Activated CD4-positive, alpha-beta T cell treated with anti-CD3 and anti-CD28 coated beads for 24 hours (primary cell): ENCODE measurements around the gene MTOR.

Source experiments
- DNase-seq, 2 donors: peaks; one replicate each; pipeline ENCODE4 v3.0.0-alpha.2; 2020; ENCODE audit warnings: low read depth in 2 of 2

Gene MTOR

DNA sequence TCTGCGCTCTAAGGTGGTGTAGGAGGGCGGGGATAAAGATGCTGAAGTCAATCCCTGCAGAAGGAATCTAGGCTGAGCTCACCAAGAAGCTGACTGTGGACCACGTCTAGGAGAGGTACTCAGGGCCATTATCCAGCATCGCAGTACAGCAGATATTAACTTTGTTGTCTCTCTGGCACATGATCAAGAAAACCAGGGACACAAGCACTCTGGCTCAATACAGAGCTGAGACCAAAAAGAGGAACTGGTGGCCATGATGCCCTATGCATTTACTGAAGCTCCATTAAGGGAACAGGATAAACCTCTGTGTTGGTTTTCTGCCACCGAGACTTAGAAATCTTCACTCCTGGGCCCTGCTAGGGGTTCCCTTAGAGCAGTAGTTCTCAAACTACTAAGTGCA lies 111.2 kb downstream of the MTOR start:
- no peak for DNase-seq

GRCh38 chr1:11150326-11150725 lies 112.0 kb downstream of the MTOR start:
- no peak for DNase-seq

DNA sequence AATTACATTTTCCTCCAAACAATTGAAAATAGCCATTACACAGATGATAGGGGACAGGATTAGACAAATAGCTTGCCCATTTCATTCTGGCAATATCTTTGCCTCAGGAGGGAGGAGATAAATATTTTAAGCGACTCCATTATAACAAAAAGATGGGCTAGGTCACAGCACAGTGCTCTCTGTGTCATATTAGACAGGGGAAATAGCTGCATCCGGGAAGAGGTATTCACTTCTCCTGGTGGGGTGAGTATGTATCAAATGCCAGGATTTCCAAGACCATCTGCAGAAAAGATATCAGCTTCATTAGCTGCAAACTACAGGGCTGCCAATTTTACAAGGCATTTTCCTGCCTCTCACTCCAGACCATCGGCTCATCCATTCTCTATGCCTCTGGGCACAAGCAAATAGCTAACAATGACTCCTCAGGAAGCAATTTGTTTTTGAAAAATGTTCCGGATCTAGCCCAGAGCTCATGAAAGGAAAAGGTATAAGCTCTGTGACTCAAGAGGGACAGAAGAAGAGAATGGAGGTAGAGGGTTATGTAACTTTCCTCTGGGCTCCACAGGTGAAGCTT lies 115.1 kb downstream of the MTOR start:
- no peak for DNase-seq

GRCh38 chr1:11145741-11146140 lies 116.6 kb downstream of the MTOR start:
- DNase-seq = no peak

GRCh38 chr1:11144570-11145256 lies 117.6 kb downstream of the MTOR start:
- no peak for DNase-seq

- no peak for DNase-seq
Measured at GRCh38 chr1:11143907-11144306, 118.4 kb downstream of the MTOR start.

GRCh38 chr1:11143401-11143800 lies 119.0 kb downstream of the MTOR start:
- no peak for DNase-seq

DNA sequence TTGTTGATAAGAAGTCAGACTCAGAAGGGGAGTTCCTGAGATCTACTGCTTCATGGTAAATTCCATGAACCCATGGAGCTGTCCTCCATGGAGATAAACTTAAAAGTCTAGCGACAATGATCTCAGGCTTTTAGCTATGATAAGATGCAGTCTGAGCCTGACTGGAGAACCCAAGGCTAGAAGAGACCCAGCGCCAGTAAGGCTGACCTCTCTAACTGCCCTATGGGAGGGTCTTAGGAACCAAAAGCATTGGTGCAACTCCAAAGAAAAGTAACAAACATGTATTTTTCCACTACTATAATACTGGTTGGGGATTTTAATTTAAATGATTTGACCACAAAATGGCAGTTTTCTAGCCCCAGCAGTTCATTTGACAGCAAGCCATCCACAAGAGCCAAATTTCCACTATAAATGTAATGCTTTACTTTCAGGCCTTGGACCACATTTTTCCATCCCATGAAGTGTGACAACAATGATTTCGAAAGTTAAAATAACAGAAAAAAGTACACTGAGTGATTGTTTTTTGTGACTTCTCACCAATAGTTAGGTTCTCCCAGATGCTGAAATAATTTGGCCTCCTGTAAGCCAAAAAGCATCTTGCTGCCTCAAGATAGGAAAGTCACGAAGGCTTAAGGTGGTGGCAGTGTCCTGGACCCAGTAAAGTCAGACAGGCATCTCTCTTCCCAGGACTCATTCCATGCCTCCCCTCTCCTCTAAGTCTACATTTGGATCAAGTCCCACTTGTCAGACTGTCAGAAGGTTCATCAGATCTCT lies 119.5 kb downstream of the MTOR start:
- no peak for DNase-seq

- no peak for DNase-seq
Measured at GRCh38 chr1:11138952-11139351, 123.4 kb downstream of the MTOR start.

DNA sequence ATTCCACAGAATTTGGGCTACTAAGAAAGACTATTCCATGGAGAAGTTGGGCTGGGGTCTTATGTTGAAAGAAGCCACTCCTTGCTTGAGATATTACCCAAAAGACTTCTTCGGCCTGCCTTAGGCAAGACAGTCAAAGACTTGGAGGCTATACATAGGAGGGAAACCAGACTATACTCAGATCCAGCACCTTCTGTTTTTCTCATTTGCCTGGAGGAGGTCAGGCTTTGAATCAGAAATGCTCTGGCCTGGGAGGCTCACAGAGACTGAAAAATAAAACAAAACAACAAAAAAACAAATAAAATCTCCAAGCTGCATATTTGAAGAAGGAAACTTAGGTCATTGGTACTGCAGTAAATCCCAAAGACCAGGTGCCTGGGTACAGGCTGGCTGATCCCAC lies 124.3 kb downstream of the MTOR start:
- no peak for DNase-seq

- DNase-seq = no peak
Measured at GRCh38 chr1:11134898-11135266, 127.5 kb downstream of the MTOR start.

- DNase-seq = no peak
Measured at GRCh38 chr1:11134251-11134897, 128.0 kb downstream of the MTOR start.

- no peak for DNase-seq
Measured at GRCh38 chr1:11132563-11133293, 129.6 kb downstream of the MTOR start.

GRCh38 chr1:11131816-11132215 lies 130.5 kb downstream of the MTOR start:
- DNase-seq = no peak

GRCh38 chr1:11130406-11130805 lies 131.9 kb downstream of the MTOR start:
- no peak for DNase-seq

DNA sequence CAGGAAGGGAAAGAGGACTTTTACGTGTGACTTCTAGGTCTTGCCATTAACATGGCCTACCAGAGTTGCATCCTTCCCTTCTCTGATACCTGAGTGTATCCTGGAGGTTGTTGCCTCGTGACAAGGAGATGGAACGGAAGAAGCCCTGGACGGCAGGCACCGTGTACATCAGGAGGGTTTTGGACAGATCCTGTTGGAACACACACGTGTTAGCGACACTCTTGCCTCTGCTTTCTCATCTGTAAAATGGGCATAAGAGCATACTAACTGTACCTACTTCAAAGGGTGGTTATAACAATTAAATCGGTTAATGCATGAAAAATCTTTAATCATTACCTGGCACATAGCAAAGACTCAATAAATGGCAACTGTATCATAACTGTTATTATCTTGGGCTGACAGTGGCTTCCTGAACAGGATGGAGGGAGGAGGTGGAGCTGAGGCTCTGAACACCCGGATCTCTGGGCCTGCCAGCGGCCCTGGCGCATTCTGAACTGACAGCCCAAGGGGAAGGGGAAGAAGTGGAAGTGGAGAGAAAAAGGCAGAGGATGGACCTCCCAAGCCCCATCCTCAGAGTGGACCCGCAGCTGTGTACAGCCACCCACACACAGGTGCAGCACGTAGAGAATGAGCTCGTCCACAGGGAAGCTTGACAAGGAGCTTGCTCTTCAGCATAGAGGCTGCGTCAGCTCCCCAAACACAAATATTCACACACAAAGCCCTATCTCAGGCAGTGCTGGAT lies 132.5 kb downstream of the MTOR start:
- no peak for DNase-seq

DNA sequence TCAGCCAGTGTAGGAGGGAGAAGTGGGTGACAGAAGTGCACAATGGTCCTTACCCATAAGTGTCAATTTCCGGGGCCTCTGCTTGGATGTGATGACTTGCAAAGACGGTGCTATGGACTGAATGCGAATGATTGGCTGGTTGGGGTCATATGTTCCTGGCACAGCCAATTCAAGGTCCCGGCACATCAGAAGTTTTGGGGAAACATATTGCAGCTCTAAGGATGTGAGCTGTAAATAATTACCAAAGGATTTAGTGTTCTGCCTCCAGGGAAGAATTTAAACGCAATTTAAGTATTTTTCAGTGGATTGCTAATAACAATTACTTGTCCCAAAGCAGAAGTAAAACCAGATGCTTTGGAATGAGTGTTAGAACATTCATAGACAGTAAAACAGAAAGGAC lies 135.8 kb downstream of the MTOR start:
- DNase-seq = no peak

GRCh38 chr1:11125931-11126330 lies 136.4 kb downstream of the MTOR start:
- DNase-seq = no peak

DNA sequence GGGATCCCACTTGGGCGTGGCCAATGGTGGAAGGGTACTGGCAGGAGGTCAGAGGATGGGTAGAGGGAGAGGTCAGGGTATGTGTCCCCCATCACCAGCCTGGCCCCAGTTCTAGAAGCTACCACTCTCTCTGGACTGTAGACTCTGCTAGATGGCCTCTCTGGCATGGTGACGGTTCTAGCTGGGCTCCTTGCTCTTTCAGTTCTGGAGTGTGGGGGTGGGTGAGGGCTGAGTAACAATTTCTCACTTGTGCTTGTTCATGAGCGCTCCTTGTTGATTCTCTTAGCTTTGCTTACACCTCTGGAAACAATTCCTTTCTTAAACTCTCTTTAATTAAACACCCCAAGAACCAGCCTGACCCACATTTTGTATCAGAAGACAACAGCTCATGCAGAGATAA lies 137.4 kb downstream of the MTOR start:
- no peak for DNase-seq

DNA sequence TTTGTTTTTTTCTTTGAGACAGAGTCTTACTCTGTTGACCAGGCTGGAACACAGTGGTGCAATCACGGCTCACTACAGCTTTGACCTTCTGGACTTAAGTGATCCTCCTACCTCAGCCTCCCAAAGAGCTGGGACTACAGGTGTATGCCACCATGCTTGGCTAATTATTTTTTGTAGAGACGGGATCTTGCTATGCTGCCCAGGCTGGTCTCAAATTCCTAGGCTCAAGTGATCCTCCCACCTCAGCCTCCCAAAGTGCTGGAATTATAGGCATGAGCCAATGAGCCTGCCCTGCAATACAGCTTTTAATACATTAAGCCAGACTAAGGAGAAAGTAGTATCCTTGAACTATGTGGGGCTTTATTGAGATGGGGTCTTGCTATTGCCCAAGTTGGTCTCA lies 146.0 kb downstream of the MTOR start:
- DNase-seq = no peak

DNA sequence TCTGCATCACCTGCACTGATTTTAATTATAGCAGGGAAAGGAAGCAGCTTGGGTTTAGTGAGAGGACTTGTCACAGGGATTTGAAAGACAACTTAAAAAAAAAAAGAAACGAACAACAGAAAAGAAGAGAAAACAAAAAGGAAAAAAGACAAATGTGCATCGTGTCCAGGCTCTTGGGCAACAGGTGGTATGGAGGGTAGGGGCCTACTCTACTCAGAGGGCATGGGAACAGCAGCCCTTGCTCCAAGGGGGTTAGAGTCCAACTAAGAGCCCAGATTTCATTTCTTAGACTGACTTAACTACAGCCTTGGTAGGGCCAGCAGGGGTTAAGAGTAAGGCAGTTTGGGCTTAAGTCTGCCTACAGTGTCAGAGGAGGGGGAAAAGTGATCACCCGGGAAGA lies 147.4 kb downstream of the MTOR start:
- DNase-seq = no peak
